Right cardiac atrium (tissue), 5 donors: ENCODE measurements around the gene NSFL1C. TPM values are rescaled to one million over a fixed set of nuclear protein-coding genes. Genes with fewer than 3 reads are reported as not detected.

Experiments
- ATAC-seq, 2 donors: fragments of 200-7000 bp; cut with Tn5 transposase; one replicate each; pipeline versions ENCODE4 v1.8.0 to v1.9.1; 2020; ENCODE audit warnings: moderate library complexity in 2 of 2, mild to moderate bottlenecking in 1 of 2
- DNase-seq, 3 donors: peaks; one replicate each; pipeline ENCODE4 v3.0.0-alpha.2; 2020
- H3K27ac ChIP-seq: one replicate; pipeline ENCODE4 v1.5.1; 2013; ENCODE audit warnings: mild to moderate bottlenecking, low read length, control low read depth, moderate library complexity
- H3K27me3 ChIP-seq: one replicate; pipeline ENCODE4 v1.6.1; 2013; ENCODE audit not compliant: control insufficient read depth, insufficient read depth
- H3K4me1 ChIP-seq: one replicate; pipeline ENCODE4 v1.6.1; 2013; ENCODE audit warnings: low read length; ENCODE audit not compliant: control insufficient read depth, insufficient read depth
- H3K4me3 ChIP-seq: one replicate; pipeline ENCODE4 v1.5.1; 2013; ENCODE audit warnings: low read length, control low read depth
- H3K9me3 ChIP-seq: one replicate; pipeline ENCODE4 v1.6.1; 2013; ENCODE audit warnings: low read length; ENCODE audit not compliant: control insufficient read depth
- WGBS: extraction: QIAGEN DNeasy Blood & Tissue Kit; methylation state at CpG from one replicate; pipeline ENCODE4 v1.1.7; 2013; 5-methylcytosine and 5-hydroxymethylcytosine counted together
- intact Hi-C, 4 donors: fragments of 100-400 bp; cut with DNase I; formaldehyde crosslinking; loops; one replicate each; pipeline versions ENCODE4 v1.11.0 to v1.14.0; 2022 to 2023
- long read RNA-seq, 4 donors: library from polyadenylated mRNA; unstranded; transcript quantifications; one replicate each; pipeline ENCODE4 v2.0.0, GENCODE V29; 2020 to 2021
- polyA plus RNA-seq: library from polyadenylated mRNA; stranded (reverse); fragments of 200-250 nt; gene quantifications from one replicate; pipeline ENCODE4 v1.2.3, GENCODE V29; 2013
- total RNA-seq, 4 donors: library from RNA; stranded (reverse); fragmentation: NEBNext Ultra II Directional; extraction: Animal tissue kit (Norgen Biotek cat#: 25700); gene quantifications; one replicate each; pipeline ENCODE4 v1.2.1, GENCODE V29; 2021
- donor health status: healthy with polysubstance abuse.
- donor health status: DM: no; HTN: yes; CAD: no.
- donor health status: DM: no; HTN: no; CAD: no.
- donor health status: DM: no; HTN: yes; CAD: no; lungs with severe emphysema.
- donor health status: DM: yes; HTN: yes; CAD: no.

The NSFL1C gene
- total RNA-seq (10 to 100 TPM; 44.1 to 65.6 (median 58.4) TPM), polyA plus RNA-seq (36.3 TPM)
- long read RNA-seq, donor 1, transcript NSFL1C-201 (9 exons, 3,568 nt), result major isoform, 75 of 97 reads
- long read RNA-seq, donor 1, partial matches to known transcripts, result 7 of 97 reads
- long read RNA-seq, donor 1, other reads (novel, unspliced or antisense), result 13 of 97 reads
- long read RNA-seq, donor 2, transcript NSFL1C-201 (9 exons, 3,568 nt), result major isoform, 35 of 48 reads
- long read RNA-seq, donor 2, partial matches to known transcripts, result 1 of 48 reads
- long read RNA-seq, donor 2, other reads (novel, unspliced or antisense), result 10 of 48 reads
- long read RNA-seq, donor 3, transcript NSFL1C-201 (9 exons, 3,568 nt), result major isoform, 204 of 262 reads
- long read RNA-seq, donor 3, partial matches to known transcripts, result 4 of 262 reads
- long read RNA-seq, donor 3, other reads (novel, unspliced or antisense), result 52 of 262 reads
- long read RNA-seq, donor 4, transcript NSFL1C-201 (9 exons, 3,568 nt), result major isoform, 33 of 46 reads
- long read RNA-seq, donor 4, partial matches to known transcripts, result 4 of 46 reads
- long read RNA-seq, donor 4, other reads (novel, unspliced or antisense), result 6 of 46 reads

DNA sequence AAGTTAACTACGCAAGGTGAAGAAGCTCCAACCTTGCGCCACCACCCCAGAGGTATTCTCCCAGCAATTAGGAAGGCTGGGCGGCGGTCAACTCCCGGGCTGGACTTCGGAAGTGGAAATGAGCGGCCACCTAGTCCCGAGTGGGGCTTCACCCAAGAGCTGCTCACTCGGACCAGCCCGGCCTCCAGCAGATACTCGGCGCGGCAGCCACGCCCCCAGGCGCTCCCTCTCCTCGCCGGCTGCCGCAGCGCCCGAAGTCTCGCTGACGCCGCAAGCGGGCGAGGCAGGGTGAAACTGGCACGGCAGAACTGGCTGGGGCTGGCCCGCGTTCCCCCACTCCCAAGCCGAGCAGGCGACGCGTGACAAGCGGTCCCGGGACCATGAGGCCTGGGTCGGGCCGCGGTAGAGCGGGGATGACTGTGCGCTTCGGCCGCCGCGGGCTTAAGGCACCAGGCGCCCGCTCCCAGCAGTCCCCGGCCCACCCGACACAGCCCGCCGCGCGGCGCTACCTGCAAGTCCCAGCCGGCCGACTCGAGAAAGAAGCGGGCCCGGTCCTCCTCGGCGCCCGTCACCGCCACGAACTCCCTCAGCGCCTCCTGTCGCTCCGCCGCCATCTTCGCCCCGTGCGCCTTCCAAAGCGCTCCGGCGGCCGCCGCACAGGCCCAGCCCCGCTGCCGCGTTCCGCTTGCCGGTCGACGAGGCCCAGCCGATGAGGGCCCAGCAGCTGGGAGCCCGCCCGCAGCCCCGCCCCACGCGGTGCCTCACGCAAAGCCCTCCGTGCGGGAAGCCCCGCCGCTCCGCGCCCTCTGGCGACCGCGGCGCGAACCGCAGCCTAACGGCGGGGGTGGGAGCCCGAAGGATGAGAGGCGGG lies at the start of gene NSFL1C:
Gene NSFL1C (minus strand): TSS at position 639 of the 871 bp plus-strand sequence. CDS start 25 bp downstream, at position 614.
- Histone ChIP-seq H3K27ac (peak within 1 kb of the TSS; percentile 15), H3K4me3 (peak within 1 kb of the TSS; percentile 75), H3K9me3 (no peaks in the 10 kb centered on the region), H3K27me3 (no peaks in the 10 kb centered on the region), H3K4me1 (peaks cover 13% of the 10 kb centered on the region)
- DNase-seq, result peak; percentile 96 to 98 (median 98)
- intact Hi-C loops, result no loop called here
- peak; percentile 97 to 98 for ATAC-seq
- under 1% methylated on average over 104 of the region's 104 CpGs for WGBS

- Histone ChIP-seq H3K4me3 (no peak overlapping the region), H3K27me3 (no peaks in the 10 kb centered on the region), H3K9me3 (no peaks in the 10 kb centered on the region), H3K27ac (no peak overlapping the region), H3K4me1 (no peaks in the 10 kb centered on the region)
- WGBS, result 74% methylated on average over 1 of the region's 1 CpG
- no peak for ATAC-seq
- intact Hi-C loops, result no loop called here
- DNase-seq, result no peak
Measured at GRCh38 chr20:1513801-1514200, 47.2 kb upstream of the NSFL1C start.

DNA sequence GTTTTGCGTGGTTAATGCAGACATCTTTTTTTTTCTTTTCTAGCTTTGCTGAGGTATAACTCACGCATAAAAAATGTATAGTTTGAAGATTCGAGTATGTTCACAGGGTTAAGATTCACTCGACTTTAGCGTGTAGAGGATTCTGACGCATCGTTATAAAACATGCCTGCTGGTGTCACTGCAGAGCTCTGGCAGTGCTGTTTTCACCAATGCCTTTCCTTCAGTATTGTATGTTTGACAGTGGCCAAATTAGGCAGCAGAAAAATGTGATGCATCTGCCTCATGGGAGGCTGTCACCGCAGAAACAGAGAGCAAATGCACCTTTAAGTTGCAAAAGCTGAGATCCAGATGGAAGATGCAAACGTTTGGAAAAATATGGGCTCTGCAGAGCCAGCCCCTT lies 42.6 kb upstream of the NSFL1C start:
- ATAC-seq, result no peak
- 27% methylated on average over 9 of the region's 9 CpGs for WGBS
- intact Hi-C loops, result no loop called here

GRCh38 chr20:1508574-1508973 lies 41.9 kb upstream of the NSFL1C start:
- no peak for DNase-seq
- Histone ChIP-seq H3K9me3 (no peaks in the 10 kb centered on the region), H3K4me1 (no peaks in the 10 kb centered on the region), H3K27ac (no peak overlapping the region), H3K27me3 (no peaks in the 10 kb centered on the region), H3K4me3 (no peak overlapping the region)
- intact Hi-C loops, result no loop called here
- ATAC-seq, result no peak

More for the DNA sequence above, 42.6 kb upstream of the NSFL1C start:
- Histone ChIP-seq H3K4me3 (no peak overlapping the region), H3K27ac (no peak overlapping the region), H3K9me3 (no peaks in the 10 kb centered on the region), H3K4me1 (no peaks in the 10 kb centered on the region), H3K27me3 (no peaks in the 10 kb centered on the region)
- no peak for DNase-seq

DNA sequence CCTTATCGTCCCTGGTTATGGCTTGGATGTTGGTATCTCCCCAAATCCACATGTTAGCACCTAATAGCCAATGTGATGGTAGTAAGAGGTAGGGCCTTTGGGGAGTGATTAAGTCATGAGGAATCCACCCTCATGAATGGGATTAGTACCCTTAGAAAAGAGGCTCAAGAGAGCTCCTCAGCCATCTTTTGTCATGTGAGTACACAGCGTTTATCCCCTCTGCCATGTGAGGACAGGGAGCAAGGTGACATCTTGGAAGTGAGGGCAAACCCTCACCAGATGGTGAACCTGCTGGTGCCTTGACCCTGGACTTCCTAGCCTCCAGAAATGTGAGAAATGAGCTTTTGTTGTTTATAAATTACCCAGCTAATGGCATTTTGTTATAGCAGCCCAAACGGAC lies 40.6 kb upstream of the NSFL1C start:
- Histone ChIP-seq H3K27me3 (no peaks in the 10 kb centered on the region), H3K27ac (no peak overlapping the region), H3K4me3 (no peak overlapping the region), H3K9me3 (no peaks in the 10 kb centered on the region), H3K4me1 (no peaks in the 10 kb centered on the region)
- no peak for DNase-seq
- WGBS, result 71% methylated on average over 3 of the region's 3 CpGs
- ATAC-seq, result no peak
- intact Hi-C loops, result no loop called here

DNA sequence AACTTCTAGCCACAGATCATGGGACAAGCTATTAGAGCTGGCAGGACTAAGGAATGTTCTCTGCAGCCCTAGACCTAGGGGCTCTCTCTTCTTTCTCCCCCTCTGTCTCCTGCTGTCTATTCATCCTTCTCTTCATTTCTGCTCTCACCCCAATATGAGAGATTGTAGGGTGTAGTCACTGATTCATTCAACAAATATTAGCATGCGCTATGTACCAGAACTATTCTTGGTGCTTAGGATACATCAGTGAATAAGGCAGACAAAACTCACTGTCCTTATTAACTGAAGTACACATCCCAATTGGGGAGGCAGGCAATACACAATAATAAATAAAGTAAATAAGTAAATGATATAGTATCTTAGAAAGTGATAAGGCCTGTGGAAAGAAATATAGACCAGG lies 39.2 kb upstream of the NSFL1C start:
- 72% methylated on average over 1 of the region's 1 CpG for WGBS
- Histone ChIP-seq H3K4me1 (no peaks in the 10 kb centered on the region), H3K27me3 (no peaks in the 10 kb centered on the region), H3K27ac (no peak overlapping the region), H3K4me3 (no peak overlapping the region), H3K9me3 (no peaks in the 10 kb centered on the region)
- DNase-seq, result no peak
- ATAC-seq, result no peak
- intact Hi-C loops, result no loop called here

GRCh38 chr20:1505361-1505760 lies 38.7 kb upstream of the NSFL1C start:
- no peak for ATAC-seq
- WGBS, result 83% methylated on average over 3 of the region's 3 CpGs
- H3K4me1 ChIP-seq, result no peaks in the 10 kb centered on the region

GRCh38 chr20:1503564-1504227 lies 37.0 kb upstream of the NSFL1C start:
- H3K27me3 ChIP-seq, result no peaks in the 10 kb centered on the region
- no peaks in the 10 kb centered on the region for H3K9me3 ChIP-seq
- no peaks in the 10 kb centered on the region for H3K4me1 ChIP-seq
- DNase-seq, result peak; percentile 60 to 81 (median 74)
- no peak overlapping the region for H3K4me3 ChIP-seq
- WGBS, result 1% methylated on average over 8 of the region's 8 CpGs
- ATAC-seq, result peak; percentile 89 to 90
- intact Hi-C loops, result no loop called here
- no peak overlapping the region for H3K27ac ChIP-seq

More at GRCh38 chr20:1505361-1505760, 38.7 kb upstream of the NSFL1C start:
- no peak overlapping the region for H3K27ac ChIP-seq
- DNase-seq, result no peak
- H3K27me3 ChIP-seq, result no peaks in the 10 kb centered on the region
- intact Hi-C loops, result no loop called here
- no peaks in the 10 kb centered on the region for H3K9me3 ChIP-seq
- H3K4me3 ChIP-seq, result no peak overlapping the region

- intact Hi-C loops, result no loop called here
Measured at GRCh38 chr20:1500496-1500895, 33.8 kb upstream of the NSFL1C start.

GRCh38 chr20:1499528-1500420 lies 33.1 kb upstream of the NSFL1C start:
- H3K9me3 ChIP-seq, result no peaks in the 10 kb centered on the region
- no peaks in the 10 kb centered on the region for H3K27me3 ChIP-seq
- WGBS, result 89% methylated on average over 8 of the region's 8 CpGs
- DNase-seq (no peak), ATAC-seq (no peak)
- intact Hi-C loops, result no loop called here
- H3K4me3 ChIP-seq, result no peak overlapping the region
- no peaks in the 10 kb centered on the region for H3K4me1 ChIP-seq
- H3K27ac ChIP-seq, result no peak overlapping the region

More at GRCh38 chr20:1500496-1500895, 33.8 kb upstream of the NSFL1C start:
- ATAC-seq (no peak), DNase-seq (no peak)
- no peaks in the 10 kb centered on the region for H3K27me3 ChIP-seq
- no peaks in the 10 kb centered on the region for H3K9me3 ChIP-seq
- no peak overlapping the region for H3K4me3 ChIP-seq
- WGBS, result 33% methylated on average over 3 of the region's 3 CpGs
- no peaks in the 10 kb centered on the region for H3K4me1 ChIP-seq
- H3K27ac ChIP-seq, result no peak overlapping the region
